A673 (cell line): ENCODE results near the gene ATOSA. TPM values are rescaled to one million over a fixed set of nuclear protein-coding genes. Genes with fewer than 3 reads are reported as not detected.

Experiments used
- BruUV-seq: library from RNA; stranded (reverse); fragments of 400-500 nt; replicated peaks from 2 replicates; lab custom pipeline; 2021; lab: Mats Ljungman, UMichigan
- CTCF ChIA-PET: fragments of 300-600 bp; sonication (Branson Sonifier 250); formaldehyde crosslinking; loops from one replicate; lab custom pipeline; 2022; ENCODE audit warnings: antibody characterized with exemption; lab: Charles Lee
- POLR2A ChIA-PET: fragments of 300-600 bp; sonication (Branson Sonifier 250); formaldehyde crosslinking; loops from one replicate; lab custom pipeline; 2022; ENCODE audit warnings: antibody characterized with exemption; ENCODE audit not compliant: low non-redundant PET; lab: Charles Lee
- DNase-seq: peaks from one replicate; pipeline ENCODE4 v3.0.0-alpha.2; 2015; ENCODE audit warnings: low spot score
- H3K27ac ChIP-seq: fragments of 200-600 bp; sonication (generic); 2 replicates; pipeline ENCODE4 v1.5.1; 2016; ENCODE audit warnings: mixed run types, low read depth, mild to moderate bottlenecking, mixed read lengths, antibody characterized with exemption, low read length; ENCODE audit not compliant: poor library complexity, severe bottlenecking
- H3K27me3 ChIP-seq: fragments of 200-600 bp; sonication (generic); replicated peaks from 2 replicates; pipeline ENCODE4 v1.6.1; 2017; ENCODE audit warnings: mixed run types, low read depth, mild to moderate bottlenecking, mixed read lengths, antibody characterized with exemption, low read length; ENCODE audit not compliant: insufficient read depth, poor library complexity
- H3K36me3 ChIP-seq: fragments of 200-600 bp; sonication (generic); 2 replicates; pipeline ENCODE4 v1.6.1; 2016; ENCODE audit warnings: mixed run types, mild to moderate bottlenecking, mixed read lengths, antibody characterized with exemption, low read length; ENCODE audit not compliant: insufficient read depth, poor library complexity, severe bottlenecking
- H3K4me1 ChIP-seq: fragments of 200-600 bp; sonication (generic); 2 replicates; pipeline ENCODE4 v1.6.1; 2017; ENCODE audit warnings: mixed run types, mild to moderate bottlenecking, mixed read lengths, antibody characterized with exemption, low read length; ENCODE audit not compliant: insufficient read depth, poor library complexity, severe bottlenecking
- H3K4me3 ChIP-seq: fragments of 200-600 bp; sonication (generic); 2 replicates; pipeline ENCODE4 v1.5.1; 2016; ENCODE audit warnings: low read depth, mixed run types, mild to moderate bottlenecking, mixed read lengths, low read length; ENCODE audit not compliant: poor library complexity, severe bottlenecking
- H3K9me3 ChIP-seq: fragments of 200-600 bp; sonication (generic); 2 replicates; pipeline ENCODE4 v1.6.1; 2016; ENCODE audit warnings: mixed run types, low read depth, mild to moderate bottlenecking, mixed read lengths, antibody characterized with exemption, low read length; ENCODE audit not compliant: poor library complexity, severe bottlenecking
- CTCF ChIP-seq: fragments of 300-800, 200-600 bp; sonication (generic); conservative IDR thresholded peaks from 2 replicates; pipeline ENCODE4 v1.5.1; 2017; ENCODE audit warnings: low read depth, mild to moderate bottlenecking, antibody characterized with exemption, low read length, moderate library complexity, mixed read lengths
- EZH2 ChIP-seq: fragments of 200-600 bp; sonication (generic); IDR thresholded peaks from 2 replicates; pipeline ENCODE4 v1.6.1; 2017; ENCODE audit warnings: borderline replicate concordance, low read depth, mild to moderate bottlenecking, mixed read lengths, antibody characterized with exemption, low read length; ENCODE audit not compliant: poor library complexity, severe bottlenecking
- intact Hi-C: fragments of 100-400 bp; cut with micrococcal nuclease; formaldehyde crosslinking; loops from one replicate; pipeline ENCODE4 v1.10.0; 2022; ENCODE audit not compliant: unreplicated experiment
- total RNA-seq: library from RNA; stranded (reverse); gene quantifications from 2 replicates; pipeline ENCODE4 v1.2.3, GENCODE V29; 2021

Gene ATOSA
- total RNA-seq, 1 experiment from 2014 or later = 5.3 TPM

GRCh38 chr15:52658955-52659354, 20.2 kb downstream of the ATOSA start:
- ChIA-PET CTCF (no interaction called here), POLR2A (interaction anchor here (0.6 kb wide), 1 partner anchor 231 kb away, joined by 5 read pairs; no protein-coding TSS in a partner anchor)
- Histone ChIP-seq H3K4me1 (no peaks in the 10 kb centered on the region), H3K9me3 (no peaks in the 10 kb centered on the region), H3K4me3 (no peak overlapping the region), H3K36me3 (no peaks in the 10 kb centered on the region), H3K27ac (no peak overlapping the region), H3K27me3 (no peaks in the 10 kb centered on the region)
- TF ChIP-seq EZH2 (no peak), CTCF (no peak)
- intact Hi-C loops = no loop called here
- no TSS peak for BruUV-seq
- DNase-seq = no peak

GRCh38 chr15:52657338-52657737, 21.9 kb downstream of the ATOSA start:
- POLR2A ChIA-PET = no interaction called here
- CTCF ChIA-PET = no interaction called here
- intact Hi-C loops = no loop called here
- H3K4me1 ChIP-seq = peaks cover 12% of the 10 kb centered on the region
- no peak overlapping the region for H3K4me3 ChIP-seq
- no peaks in the 10 kb centered on the region for H3K9me3 ChIP-seq
- H3K27me3 ChIP-seq = no peaks in the 10 kb centered on the region
- BruUV-seq = no TSS peak
- TF ChIP-seq EZH2 = no peak
- TF ChIP-seq CTCF = no peak
- H3K36me3 ChIP-seq = no peaks in the 10 kb centered on the region
- no peak for DNase-seq
- H3K27ac ChIP-seq = no peak overlapping the region

GRCh38 chr15:52656412-52656811, 22.8 kb downstream of the ATOSA start:
- no peaks in the 10 kb centered on the region for H3K27me3 ChIP-seq
- TF ChIP-seq CTCF = no peak
- no peak for TF ChIP-seq EZH2
- no peaks in the 10 kb centered on the region for H3K9me3 ChIP-seq
- ChIA-PET POLR2A (no interaction called here), CTCF (no interaction called here)
- intact Hi-C loops = no loop called here
- H3K4me3 ChIP-seq = no peak overlapping the region
- no peaks in the 10 kb centered on the region for H3K36me3 ChIP-seq
- peaks cover 17% of the 10 kb centered on the region for H3K4me1 ChIP-seq
- no peak for DNase-seq
- H3K27ac ChIP-seq = no peak overlapping the region
- no TSS peak for BruUV-seq
